Right atrium auricular region (tissue), 2 donors: ENCODE data around the gene CACNA1H. TPM values are rescaled to one million over a fixed set of nuclear protein-coding genes. Genes with fewer than 3 reads are reported as not detected.

Experiments used
- DNase-seq: peaks from one replicate; pipeline ENCODE4 v3.0.0-alpha.2; 2019; ENCODE audit warnings: low spot score
- H3K27ac ChIP-seq, 2 donors: fragments of 200-600 bp; sonication (generic); 1 replicate in 1 of 2; 2 replicates in 1 of 2; pipeline ENCODE4 v1.5.1; 2016 to 2019
- H3K27me3 ChIP-seq, 2 donors: fragments of 200-600 bp; sonication (generic); one replicate each; pipeline versions ENCODE4 v1.5.1 to v1.6.0; 2017 to 2019
- H3K36me3 ChIP-seq: fragments of 200-600 bp; sonication (generic); one replicate; pipeline ENCODE4 v1.5.1; 2016
- H3K4me1 ChIP-seq, 2 donors: fragments of 200-600 bp; sonication (generic); one replicate each; pipeline versions ENCODE4 v1.5.1 to v1.6.0; 2017 to 2019
- H3K4me3 ChIP-seq, 2 donors: fragments of 200-600 bp; sonication (generic); 1 replicate in 1 of 2; 2 replicates in 1 of 2; pipeline ENCODE4 v1.5.1; 2017 to 2019; ENCODE audit warnings: mild to moderate bottlenecking in 1 of 2, moderate library complexity in 1 of 2
- H3K9me3 ChIP-seq, 2 donors: fragments of 200-600 bp; sonication (generic); one replicate each; pipeline ENCODE4 v1.5.1; 2019
- CTCF ChIP-seq, 2 donors: fragments of 200-600 bp; sonication (generic); IDR thresholded peaks; one replicate each; pipeline ENCODE4 v1.5.1; 2019; ENCODE audit warnings: antibody characterized with exemption in 2 of 2
- total RNA-seq, 2 donors: library from RNA; depleted of rRNA; stranded (reverse); fragments of >200 nt; gene quantifications; one replicate each; pipeline ENCODE4 v1.1.0, GENCODE V29; 2016

The CACNA1H gene
- total RNA-seq, 2 donors from 2014 or later: 7.0 to 9.4 TPM

GRCh38 chr16:1137604-1138003 is 15.3 kb upstream of the CACNA1H start:
- Histone ChIP-seq H3K9me3 (no peaks in the 10 kb centered on the region), H3K4me1 (no peaks in the 10 kb centered on the region), H3K36me3 (no peaks in the 10 kb centered on the region), H3K27ac (no peak overlapping the region), H3K4me3 (no peak overlapping the region), H3K27me3 (no peaks in the 10 kb centered on the region)
- no peak for TF ChIP-seq CTCF (IDR thresholded peaks at IDR 0.05)
- no peak for DNase-seq

- H3K27me3 ChIP-seq: no peaks in the 10 kb centered on the region
- TF ChIP-seq CTCF (IDR thresholded peaks at IDR 0.05): no peak
These were observed 12.2 kb upstream of the CACNA1H start for GRCh38 chr16:1140582-1141162.

GRCh38 chr16:1141191-1141590 is 11.7 kb upstream of the CACNA1H start:
- no peak for TF ChIP-seq CTCF (IDR thresholded peaks at IDR 0.05)
- Histone ChIP-seq H3K9me3 (no peaks in the 10 kb centered on the region), H3K27ac (no peak overlapping the region), H3K27me3 (no peaks in the 10 kb centered on the region), H3K4me3 (no peak overlapping the region), H3K4me1 (no peaks in the 10 kb centered on the region), H3K36me3 (no peaks in the 10 kb centered on the region)
- DNase-seq: no peak

More at GRCh38 chr16:1140582-1141162, 12.2 kb upstream of the CACNA1H start:
- DNase-seq: no peak
- Histone ChIP-seq H3K36me3 (no peaks in the 10 kb centered on the region), H3K9me3 (no peaks in the 10 kb centered on the region), H3K4me3 (no peak overlapping the region), H3K27ac (no peak overlapping the region), H3K4me1 (no peaks in the 10 kb centered on the region)

GRCh38 chr16:1141716-1142115 is 11.2 kb upstream of the CACNA1H start:
- no peaks in the 10 kb centered on the region for H3K9me3 ChIP-seq
- H3K27me3 ChIP-seq: no peaks in the 10 kb centered on the region
- DNase-seq: no peak
- TF ChIP-seq CTCF (IDR thresholded peaks at IDR 0.05): no peak
- no peak overlapping the region for H3K27ac ChIP-seq
- H3K4me1 ChIP-seq: no peaks in the 10 kb centered on the region
- H3K36me3 ChIP-seq: no peaks in the 10 kb centered on the region
- no peak overlapping the region for H3K4me3 ChIP-seq

- no peak overlapping the region for H3K27ac ChIP-seq
- H3K9me3 ChIP-seq: no peaks in the 10 kb centered on the region
- no peak for TF ChIP-seq CTCF (IDR thresholded peaks at IDR 0.05)
- H3K4me3 ChIP-seq: no peak overlapping the region
- H3K4me1 ChIP-seq: no peaks in the 10 kb centered on the region
- no peak for DNase-seq
- no peaks in the 10 kb centered on the region for H3K36me3 ChIP-seq
- no peaks in the 10 kb centered on the region for H3K27me3 ChIP-seq
These were observed 10.0 kb upstream of the CACNA1H start for GRCh38 chr16:1142911-1143310.
